CD4-positive, alpha-beta T cell treated with Interleukin-4 for 1 hour (primary cell): ENCODE measurements around the gene SPACA9.
A peak's percentile ranks its signal among the peaks of the same experiment; 100 is the strongest.

ENCODE experiments used
- DNase-seq, 2 donors: peaks; one replicate each; pipeline ENCODE4 v3.0.0-alpha.2; 2020 to 2022

SPACA9 gene

DNA sequence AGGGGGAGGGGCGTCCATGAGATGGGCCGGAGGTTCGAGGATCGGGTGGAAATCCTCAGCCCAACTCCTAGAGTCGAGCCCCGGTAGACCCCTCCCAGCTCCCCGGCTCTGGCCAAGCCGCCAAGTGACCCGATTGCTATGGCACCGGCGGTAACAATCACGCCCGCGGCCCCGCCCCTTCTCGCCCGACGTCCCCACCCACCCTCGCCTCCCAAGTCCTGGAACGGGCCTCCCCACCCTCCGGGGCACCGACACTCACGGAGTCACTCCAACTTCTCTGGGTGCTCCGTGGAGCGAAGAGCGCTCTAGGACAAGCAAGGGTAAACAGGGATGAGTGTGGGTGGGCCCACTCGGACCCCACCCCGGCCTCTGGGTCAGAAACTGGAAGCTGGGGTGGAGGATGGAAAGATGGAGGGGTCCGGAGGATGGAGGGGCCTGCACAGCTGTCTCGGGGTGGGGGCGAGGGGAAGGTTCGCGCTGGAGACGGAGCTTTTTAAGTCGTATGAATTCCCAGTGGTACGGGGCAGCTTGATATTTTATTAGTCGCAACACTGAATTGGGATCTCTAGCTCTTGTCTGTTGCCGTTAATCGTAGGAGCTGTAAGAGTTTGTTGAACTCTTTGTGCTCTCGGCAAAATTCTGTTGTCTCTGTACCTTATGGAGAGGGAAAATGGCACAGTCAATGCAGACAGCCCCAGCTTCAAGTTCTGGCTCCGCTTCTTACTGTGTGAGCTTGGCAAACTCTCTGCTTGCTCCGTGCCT lies at the start of gene SPACA9:
SPACA9 (plus strand) TSS at position 204 of the 762 bp plus-strand sequence. CDS start 5,050 bp downstream, outside the sequence.
- peak; percentile 37 to 38 for DNase-seq

- DNase-seq: no peak
Measured at GRCh38 chr9:132832171-132832881, 46.4 kb upstream of the SPACA9 start.

GRCh38 chr9:132833550-132834121 lies 45.1 kb upstream of the SPACA9 start:
- no peak for DNase-seq

DNA sequence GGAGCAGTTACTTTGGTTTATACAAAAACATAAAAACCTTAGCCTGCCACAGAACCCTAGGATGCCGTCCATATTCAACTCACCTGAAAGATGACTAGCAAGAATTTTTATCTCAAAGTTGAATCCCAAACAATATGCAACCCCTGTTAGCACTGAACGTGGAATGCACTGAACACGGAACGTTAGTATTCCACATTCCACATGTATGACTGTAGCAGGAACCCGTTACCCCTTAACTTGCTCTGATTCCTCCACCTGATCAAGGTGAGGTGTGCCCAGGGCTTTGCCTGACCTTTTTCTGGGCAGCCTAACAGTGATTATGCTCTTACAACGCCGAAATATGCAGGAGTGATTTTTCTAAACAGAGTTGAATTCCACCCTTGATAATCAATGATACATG lies 44.4 kb upstream of the SPACA9 start:
- DNase-seq: no peak

DNA sequence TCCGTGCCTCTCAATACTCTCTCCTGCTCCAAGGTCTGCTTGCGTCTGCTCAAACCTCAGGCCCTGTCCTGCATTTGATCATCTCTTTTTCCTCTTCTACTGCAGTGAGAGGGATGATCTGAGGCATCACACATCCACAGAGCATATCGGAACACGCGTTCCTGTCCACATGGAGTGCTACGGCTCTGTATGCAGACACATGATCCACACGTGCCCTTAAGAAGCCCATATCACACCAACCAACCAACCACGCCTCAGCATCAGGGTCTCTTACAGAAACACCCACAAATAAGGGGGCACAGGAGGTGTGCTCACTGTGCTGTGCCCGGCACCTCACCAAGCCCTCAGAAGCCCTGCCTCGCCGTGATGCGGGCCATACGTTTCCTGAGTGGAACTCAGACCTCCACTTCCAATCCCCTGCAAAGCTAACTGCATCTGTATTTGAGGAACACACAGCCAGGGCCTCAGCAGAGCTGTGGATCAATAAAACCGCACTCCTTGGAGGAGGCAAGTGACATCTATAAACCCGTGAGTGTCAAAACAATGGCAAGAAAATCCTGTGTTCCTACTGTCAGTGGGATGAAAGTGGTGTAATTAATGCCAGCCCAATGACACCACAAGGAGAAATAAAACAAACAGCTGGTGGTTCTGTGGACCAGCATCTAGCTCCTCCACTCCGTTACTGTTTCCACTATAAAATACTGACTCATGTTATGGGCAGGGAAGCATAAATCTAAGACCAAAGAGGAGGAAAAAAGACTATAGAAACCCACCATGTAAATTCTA lies 41.0 kb upstream of the SPACA9 start:
- DNase-seq: no peak

- no peak for DNase-seq
Measured at GRCh38 chr9:132838291-132838690, 40.4 kb upstream of the SPACA9 start.

DNA sequence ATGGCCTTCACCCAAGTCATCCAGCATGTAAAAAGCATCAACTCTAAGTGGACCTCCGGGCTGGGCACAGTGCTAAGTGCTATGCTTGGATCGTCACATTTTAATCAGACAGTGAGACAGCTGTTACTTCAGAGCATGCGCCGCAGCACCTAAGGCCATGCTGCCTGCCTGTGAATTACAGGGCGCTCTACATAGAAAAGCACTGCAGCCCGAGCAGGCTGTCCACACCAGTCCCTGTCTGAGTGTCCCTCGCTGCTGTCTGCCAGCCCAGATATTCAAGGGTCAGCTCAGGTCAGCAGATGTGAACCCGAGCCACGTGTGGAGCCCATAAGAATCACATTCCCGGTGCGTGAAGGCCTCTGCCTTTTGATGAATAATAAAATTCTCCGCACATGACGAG lies 37.7 kb upstream of the SPACA9 start:
- no peak for DNase-seq

DNA sequence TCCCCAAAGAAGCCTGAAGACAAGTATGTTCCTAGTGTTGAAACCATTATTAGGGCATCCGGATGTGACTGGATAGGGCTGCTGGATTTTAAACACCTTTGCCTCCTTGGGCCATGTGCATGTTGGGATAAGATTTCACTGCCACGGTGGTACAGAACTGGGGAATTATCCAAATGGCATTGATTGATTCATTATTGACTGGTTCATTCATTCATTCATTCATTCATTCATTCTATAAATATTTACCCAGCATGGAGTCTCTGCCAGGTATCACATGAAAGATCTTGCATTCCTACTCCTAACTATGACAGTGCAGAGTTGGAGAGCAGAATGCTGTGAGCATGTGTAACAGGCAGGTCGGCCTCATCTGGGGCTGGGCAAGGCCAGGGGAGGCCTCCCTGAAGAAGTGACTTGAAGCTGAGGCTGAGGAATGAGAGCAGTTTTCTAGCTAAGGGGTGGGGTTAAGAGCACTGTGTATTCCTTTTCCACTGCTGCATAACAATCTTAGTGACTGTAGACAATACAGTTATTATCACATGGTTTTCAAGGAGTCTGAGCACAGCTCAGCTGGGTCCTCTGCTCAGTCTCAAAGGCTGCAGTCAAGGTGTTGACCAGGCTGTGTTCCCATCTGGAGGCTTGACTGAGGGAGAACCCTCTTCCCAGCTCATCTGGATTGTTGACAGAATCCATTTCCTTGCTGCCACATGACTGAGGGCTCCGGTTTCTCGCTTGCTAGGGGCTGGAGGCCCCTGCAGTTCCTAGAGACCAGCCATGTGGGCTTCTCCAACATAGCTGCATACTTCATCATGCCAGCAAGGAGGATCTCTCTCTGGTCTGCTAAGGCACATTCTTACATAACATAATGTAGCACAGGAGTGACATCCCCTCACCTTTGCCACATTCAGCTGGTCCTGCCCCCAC lies 36.3 kb upstream of the SPACA9 start:
- DNase-seq: no peak

DNA sequence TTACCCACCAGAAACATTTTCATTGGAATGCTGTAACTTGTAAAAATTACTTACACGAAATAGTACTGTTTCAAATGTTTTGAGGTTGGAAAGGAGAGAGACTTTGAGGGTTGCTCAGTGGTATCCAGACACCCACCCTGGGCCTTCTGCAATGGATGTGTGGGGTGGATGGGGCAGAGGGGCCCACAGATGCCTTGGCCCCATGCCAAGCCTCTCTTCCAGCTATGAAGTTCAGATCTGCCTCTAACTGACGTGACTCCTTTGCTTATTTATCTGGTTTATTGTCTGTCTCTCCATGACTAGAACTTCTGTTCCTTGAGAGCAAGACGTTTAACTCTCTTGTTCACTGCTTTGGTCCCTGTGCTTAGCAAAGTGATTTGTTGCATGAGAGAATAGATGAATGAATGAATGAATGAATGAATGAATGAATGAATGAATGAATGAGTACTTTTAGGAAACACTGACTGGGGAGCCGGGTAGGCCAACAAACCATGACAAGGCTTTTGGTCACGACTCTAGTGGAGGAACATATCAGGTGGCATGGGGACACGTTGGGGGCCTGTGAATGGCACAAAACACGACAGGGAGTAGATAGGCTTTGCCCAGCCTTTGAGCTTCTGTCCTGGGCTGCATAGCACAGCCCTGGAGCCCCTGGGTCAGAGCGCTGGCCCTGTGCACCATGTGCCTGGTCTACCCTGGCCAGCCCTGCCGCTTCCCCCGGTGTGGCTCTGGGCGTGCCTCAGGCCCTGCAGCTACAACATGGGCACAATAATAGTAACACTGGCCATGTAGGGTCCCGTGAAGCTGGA lies 32.4 kb upstream of the SPACA9 start:
- DNase-seq: no peak

DNA sequence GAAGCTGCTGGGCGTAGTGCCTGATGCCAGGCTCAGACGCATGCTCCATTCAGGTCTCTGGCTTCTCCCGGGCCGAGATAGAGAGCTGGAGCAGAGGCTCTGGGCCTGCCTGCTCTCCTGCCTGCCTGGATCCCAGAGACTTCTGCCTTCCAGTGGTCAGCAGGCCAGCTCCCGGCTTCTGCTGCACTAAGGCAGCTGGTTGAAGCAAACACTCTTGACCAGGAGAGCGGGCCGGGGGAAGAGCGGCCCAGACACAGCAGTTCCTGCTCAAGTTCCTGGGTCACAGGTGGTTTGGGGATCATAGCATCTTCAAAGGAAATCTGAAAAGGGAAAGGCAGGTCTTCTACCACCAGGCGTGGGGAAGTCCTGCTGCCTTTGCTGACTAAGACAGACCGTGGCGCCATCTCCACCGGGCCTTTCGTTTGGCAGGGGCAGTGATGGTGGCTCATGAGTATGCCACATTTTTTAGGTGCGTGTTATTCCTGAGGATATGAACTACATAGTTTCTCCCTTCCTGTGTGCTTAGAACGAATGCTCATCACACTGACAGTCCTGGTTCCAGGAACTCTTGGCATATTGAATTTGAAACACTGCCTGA lies 31.7 kb upstream of the SPACA9 start:
- DNase-seq: no peak

DNA sequence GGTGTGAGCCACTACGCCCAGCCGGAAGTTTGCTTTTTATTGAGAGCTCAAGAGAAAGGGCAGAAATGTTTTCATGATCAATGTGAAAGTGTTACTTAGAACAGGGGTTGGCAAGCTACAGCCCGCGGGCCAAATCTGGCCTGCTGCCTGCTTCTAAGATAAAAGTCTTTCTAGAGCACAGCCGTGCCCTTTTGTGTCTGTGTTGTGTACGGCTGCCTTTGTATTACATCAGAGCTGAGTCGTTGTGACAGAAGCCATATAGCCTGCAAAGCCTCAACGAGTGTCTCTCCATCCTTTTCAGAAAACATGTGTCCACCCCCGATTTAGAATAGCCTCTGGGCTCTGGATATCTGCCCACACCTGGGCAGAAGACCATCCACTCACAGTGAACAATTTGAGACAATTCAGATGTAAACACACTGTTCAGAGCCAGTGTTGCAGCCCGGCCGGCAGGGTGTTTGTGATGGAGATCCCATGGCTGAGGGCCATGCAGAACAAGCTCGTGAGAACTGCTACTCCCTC lies 29.5 kb upstream of the SPACA9 start:
- peak in 1 of 2 donors; percentile 6 for DNase-seq

- DNase-seq: no peak
Measured at GRCh38 chr9:132853482-132853881, 25.2 kb upstream of the SPACA9 start.

DNA sequence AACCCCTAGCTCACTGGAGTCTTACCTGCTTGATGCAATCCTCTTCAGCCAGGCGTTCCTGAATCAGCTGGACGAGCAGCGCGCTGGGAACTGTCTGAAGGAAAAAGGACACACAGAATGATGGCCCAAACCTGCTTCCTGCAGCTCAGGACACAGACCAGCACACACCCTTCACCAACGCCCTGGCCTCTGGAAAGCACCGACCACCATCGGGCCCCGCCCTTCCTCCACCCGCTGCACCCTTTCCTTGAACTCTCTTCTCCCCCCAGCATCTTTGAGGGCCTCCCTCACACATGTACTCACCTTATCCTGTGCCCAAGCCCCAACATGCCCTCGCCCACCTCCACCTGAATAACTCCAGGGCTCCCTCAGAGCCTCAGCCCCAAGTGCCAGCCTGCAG lies 23.9 kb upstream of the SPACA9 start:
- no peak for DNase-seq

DNA sequence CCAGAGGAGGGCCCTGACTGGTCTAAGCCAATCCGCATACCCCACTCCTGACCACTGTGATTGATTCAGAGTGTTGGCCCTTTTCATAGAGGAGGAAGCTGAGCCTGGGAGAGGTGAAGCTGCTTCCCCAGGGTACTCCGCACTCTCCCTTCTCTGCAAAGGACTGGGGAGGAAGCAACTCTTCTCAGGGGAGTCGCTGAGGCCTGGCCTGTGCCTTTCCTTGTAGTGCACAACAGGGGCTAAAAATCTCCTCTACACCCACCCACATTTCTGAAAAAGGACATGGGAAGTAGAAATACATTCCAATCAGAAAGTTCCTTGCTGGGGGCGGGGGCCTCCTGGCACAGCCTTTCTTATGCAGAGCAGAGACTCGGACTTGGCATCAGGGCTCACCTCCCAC lies 22.8 kb upstream of the SPACA9 start:
- DNase-seq: no peak

GRCh38 chr9:132857031-132857430 lies 21.7 kb upstream of the SPACA9 start:
- no peak for DNase-seq

DNA sequence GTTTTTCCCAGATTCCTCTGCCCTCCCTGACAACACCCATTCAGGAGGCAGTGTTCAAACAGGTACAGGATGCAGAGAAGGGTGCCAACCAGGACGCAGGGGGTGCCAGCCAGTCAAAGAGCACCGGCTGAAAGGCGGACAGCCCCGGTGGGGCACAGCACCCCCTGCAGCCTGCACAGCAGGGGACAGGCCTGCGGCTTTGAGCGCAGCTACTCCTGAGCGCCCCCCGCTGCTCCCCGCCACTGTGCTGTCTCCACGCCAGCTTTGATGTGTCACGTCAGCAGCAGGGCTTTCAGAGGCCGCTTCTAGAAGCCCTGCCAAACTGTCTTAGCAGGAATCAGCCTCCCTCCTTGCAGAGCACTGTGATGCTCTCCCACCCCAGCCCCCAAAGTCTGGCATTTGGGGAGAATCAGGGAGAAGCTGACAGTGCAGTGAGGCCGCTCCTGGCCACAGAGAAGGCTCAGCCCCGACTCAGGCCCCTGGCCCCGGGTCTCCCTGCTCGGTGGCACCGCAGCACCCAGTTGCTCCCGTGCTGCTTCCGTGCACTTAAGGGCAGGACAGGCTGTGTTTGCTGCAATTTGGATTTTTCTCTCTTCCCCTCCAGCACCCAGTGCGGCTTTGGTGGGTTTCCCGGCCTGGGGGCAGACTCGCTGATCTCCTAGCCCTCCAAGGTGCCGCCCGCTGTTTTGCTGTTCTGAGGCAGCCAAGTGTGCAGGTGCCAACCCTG lies 20.9 kb upstream of the SPACA9 start:
- DNase-seq: no peak

GRCh38 chr9:132858751-132859150 lies 19.9 kb upstream of the SPACA9 start:
- no peak for DNase-seq

GRCh38 chr9:132861666-132862065 lies 17.0 kb upstream of the SPACA9 start:
- DNase-seq: no peak

GRCh38 chr9:132862533-132862932 lies 16.2 kb upstream of the SPACA9 start:
- no peak for DNase-seq

DNA sequence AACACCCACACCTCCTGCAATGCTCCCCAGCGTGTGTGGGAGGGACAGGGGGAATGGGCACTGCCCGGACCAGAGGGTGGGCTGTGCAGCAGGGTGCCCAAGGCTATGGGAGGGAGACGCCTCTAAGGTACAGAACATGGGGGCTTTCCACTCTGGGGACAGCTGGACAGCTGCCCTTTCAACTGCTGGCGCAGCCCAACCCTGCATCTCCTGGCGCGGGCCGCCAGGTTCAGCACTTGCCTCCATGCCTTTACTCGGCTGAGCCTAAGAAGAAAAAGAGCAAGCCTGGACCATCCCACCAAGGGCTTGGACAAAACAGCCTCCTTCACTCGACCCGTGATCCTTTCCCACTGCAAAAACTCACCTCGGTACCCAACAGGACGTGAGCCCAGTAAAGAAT lies 15.6 kb upstream of the SPACA9 start:
- no peak for DNase-seq
